SIG-M5 (cell line): Measurements from ENCODE around the gene ARHGEF10L.
"Not testable (repeated sequence)": the region's sequence is repeated elsewhere in the genome, so short reads cannot be mapped to it uniquely, and the experiment has no call there.

ENCODE experiments used
- DNase-seq: peaks from one replicate; lab custom pipeline; 2025; lab: John Stamatoyannopoulos, UW

ARHGEF10L gene

DNA sequence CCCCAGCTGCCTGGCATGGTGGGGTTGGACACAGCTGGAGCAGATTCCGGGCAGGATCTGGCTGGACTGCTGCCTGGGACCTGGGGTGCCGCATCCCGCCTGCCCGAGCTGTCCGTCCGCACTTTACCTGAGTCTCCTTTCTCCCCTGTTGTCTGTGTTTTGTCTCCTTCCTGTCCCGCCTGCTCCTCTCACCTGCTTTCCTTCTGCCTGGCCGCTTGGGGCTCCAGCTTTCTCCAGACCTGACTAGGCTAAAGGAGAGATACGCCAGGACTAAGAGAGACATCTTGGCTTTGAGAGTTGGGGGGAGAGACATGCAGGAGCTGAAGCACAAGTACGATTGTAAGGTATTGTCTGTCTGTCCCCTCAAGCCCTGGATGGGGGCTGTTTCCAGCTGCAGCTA lies 73.3 kb downstream of the ARHGEF10L start:
- DNase-seq = no peak

DNA sequence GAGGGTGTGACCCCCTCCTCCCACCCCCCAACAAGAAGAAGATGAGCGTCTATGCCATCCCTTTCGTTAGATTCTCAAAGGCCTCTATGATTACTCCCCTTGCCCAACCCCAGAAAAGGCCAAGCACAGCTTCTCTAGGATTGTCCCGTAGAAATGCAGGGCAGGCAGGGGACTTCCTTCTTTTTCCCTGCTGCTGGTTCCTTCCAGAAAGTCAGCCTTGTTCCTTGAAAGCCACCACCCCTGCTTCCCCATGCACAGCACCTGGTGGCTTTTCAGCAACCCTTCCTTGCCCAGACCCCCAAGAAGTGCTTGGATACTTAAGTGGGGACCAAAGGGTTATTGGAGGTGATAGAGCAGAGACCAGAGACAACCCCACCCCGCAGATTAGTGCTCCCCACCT lies 75.1 kb downstream of the ARHGEF10L start:
- DNase-seq = no peak

DNA sequence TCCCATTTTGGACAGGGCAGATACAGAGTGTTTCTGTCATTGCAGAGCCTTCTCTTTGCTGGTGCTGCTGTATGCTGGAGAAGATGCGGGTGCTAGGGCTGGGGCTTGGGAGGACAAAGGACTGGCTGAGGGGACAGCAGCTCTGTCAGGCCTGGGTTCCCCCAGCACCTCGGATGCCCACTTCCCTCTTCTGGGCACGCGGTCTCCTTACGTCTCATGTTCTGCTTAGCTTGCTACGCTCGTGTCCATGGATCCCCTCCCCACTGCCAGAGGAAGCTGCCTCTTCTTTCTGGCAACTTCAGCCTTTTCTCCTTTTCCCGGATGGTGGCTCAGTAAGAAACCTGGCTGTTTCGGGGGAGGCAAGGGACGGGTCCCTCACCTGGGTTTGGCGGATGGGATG lies 75.7 kb downstream of the ARHGEF10L start:
- no peak for DNase-seq

DNA sequence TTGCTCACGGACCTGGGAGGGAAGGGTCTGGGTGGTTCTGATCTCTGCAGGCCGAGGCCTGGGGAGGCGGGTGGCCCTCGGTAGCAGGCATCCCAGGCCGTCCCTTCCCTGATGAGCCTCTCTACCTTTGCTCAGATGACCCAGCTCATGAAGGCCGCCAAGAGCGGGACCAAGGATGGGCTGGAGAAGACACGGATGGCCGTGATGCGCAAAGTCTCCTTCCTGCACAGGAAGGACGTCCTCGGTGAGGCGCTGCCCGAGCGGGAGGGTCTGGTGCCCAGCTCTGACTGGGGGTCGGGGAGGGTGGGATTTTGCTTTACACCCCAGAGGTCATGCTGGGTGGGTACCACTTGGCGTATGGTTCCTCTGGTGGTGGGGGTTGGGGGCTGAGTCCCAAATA lies 76.5 kb downstream of the ARHGEF10L start:
- no peak for DNase-seq

DNA sequence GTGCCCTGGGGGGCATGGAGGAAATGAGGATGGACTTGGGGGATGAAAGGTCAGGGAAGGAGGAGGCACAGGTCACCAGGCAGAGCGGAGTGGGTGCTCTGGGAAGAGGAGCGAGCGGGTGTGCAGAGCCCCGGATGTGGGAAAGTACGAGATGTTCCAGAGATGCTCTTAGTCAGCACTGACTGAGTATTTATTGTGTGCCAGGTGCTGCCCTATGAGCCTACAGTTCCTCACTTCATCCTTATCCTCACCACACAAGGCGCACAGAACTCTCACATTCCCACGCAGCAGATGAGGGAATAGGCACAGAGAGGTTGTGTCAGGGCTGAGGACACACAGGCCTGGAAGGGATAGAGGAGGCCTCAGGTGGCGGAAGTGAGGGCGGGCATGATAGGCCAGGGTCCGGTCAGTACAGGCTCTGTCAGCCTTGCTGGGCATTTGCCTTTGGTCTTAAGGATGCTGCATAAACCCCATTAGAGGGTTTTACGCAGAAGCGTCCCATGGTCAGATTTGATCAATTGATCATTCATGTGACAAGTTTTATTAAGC lies 77.3 kb downstream of the ARHGEF10L start:
- no peak for DNase-seq

DNA sequence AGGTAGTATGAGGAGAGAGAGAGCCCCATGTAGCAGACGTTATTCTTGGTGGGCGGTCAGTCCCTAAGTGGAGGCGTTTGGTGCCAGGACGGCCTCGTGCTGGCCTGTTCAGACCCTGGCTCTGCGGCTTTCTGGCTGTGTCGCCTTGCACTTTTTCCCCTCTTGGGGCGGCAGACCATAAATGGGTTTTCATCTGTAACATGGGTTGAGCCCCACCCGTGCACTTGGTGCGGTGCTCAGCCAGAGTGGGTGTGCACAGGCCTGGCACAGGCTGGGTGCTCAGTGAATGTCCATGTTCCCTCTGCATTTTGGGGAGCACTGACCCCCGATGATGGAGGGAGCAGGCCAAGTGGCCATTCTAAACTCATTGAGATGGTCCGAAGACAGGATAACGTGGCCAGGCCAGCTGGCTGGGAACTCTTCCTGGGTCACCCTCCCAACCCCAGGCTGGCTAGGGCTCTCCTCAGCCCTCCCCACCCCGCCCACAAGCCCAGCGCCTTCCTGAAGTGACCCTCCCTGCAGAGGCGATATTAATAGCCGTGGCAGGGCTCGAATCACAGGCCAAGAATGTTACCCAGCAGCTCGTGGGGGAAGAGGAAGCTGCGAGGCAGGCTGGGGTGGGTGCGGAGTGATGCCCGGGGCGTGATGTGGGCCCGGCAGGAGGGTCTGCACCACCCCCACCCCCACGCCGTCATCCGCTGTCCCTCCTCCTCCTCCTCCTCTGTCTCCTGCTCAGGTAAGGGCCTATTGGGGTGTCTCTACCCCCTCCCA lies 78.5 kb downstream of the ARHGEF10L start:
- DNase-seq = no peak

DNA sequence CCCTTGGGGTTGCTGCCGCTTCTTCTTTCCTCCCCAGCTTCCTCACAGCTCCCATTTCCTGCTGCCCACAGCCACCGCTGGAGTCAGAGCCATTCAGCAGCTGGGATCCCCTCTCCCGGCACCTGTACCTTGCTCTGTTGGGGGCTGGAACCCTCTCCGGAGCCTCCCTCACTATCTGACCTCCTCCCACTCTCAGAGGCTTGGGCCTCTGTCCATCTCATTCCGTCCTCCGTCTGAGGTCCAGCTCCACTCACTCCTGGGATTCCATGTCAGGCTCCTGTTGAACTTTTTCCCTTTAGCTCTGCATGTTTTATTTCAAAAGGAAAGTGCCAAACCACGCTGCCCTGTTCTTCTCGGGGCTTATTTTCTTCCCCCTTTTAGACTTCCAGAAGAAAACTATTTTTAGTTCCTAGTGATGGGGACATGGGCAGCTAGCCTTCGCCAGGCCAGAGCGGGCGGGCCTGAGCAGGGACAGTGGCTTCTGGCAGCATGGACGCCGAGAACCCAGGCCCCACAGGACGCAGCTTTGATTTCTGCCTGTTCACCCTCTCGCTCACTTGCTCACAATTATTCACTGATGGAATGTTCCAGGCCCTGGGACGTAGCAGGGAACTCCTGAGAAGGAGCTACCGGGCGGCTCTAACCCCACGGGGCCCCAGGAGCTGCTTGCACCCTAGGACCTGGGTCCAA lies 79.2 kb downstream of the ARHGEF10L start:
- DNase-seq = no peak

DNA sequence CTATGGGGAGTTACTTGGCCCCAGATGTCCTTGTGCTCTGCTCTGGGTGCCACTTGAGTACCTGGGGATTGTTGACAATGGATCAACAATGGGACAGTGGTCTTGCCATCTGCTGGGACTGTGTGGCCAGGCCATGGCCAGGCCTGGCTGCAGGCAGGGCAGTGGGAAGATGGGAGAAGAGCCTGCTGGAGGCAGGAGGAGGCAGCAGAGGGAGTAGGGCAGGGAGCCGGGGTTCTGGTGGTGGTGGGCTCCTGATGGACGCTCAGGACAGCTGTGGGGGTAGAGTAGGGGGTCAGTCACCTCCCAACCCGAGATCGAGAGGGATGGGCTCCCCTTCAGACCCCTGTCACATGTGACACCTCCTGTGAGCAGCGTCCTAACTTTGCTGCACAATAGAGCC lies 81.0 kb downstream of the ARHGEF10L start:
- no peak for DNase-seq

DNA sequence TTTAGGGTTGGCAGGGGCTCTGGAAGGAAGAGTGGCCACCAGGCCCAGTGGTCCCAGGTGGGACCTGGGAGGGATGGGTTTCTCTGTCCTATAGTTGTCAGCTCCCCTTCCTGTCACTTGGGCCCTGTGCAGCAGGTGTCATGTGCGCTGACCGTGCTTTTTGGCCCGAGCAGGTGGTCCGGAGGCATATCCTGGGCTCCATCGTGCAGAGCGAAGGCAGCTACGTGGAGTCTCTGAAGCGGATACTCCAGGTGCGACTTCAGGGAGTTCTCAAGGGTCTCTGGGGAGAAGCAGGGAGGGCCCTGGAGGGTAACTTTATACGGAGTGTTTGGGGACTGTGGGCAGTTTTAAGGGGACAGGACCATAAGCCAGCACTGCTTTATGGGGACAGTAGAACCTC lies 82.2 kb downstream of the ARHGEF10L start:
- DNase-seq = no peak

DNA sequence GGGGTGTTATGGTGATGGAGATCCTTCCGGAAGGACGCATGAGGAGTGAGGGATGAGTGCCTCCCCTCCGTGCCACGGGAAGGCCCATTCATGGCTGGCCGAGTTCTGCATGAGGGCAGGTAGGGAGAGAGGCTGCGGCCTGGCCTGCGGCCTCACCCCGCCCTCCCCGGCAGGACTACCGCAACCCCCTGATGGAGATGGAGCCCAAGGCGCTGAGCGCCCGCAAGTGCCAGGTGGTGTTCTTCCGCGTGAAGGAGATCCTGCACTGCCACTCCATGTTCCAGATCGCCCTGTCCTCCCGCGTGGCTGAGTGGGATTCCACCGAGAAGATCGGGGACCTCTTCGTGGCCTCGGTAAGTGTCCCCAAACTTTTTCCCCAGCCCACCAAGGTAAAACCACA lies 83.3 kb downstream of the ARHGEF10L start:
- no peak for DNase-seq

DNA sequence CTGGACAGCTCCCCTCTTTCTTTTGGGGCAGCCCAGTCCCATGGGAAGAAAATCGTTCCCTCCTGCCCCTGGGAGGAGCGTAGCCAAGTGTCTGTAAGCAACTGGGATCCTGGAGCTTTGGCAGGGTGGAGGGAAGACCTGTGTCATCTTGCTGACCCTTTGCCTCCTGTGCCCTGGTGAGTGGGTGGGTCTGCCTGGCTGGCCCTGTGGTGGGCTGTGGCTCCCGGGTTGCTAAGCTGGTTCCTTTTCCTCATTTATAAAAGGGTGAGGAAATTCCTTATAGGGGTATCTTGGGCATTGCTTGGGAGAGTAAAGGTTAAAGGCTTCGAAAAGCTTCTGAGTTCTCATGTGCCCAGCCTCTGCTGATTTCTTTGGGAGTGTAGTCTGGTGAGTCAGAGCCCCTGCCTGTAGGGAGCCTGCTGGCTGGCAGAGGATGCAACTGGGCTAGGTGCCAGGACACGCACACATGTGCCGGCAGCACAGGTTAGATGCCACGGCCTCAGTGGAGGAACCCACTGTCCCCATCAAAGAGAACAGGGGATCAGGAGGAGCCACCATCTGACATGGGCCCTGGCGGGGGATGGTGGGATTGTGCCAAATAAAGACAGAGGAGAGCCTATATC lies 85.2 kb downstream of the ARHGEF10L start:
- DNase-seq = no peak

DNA sequence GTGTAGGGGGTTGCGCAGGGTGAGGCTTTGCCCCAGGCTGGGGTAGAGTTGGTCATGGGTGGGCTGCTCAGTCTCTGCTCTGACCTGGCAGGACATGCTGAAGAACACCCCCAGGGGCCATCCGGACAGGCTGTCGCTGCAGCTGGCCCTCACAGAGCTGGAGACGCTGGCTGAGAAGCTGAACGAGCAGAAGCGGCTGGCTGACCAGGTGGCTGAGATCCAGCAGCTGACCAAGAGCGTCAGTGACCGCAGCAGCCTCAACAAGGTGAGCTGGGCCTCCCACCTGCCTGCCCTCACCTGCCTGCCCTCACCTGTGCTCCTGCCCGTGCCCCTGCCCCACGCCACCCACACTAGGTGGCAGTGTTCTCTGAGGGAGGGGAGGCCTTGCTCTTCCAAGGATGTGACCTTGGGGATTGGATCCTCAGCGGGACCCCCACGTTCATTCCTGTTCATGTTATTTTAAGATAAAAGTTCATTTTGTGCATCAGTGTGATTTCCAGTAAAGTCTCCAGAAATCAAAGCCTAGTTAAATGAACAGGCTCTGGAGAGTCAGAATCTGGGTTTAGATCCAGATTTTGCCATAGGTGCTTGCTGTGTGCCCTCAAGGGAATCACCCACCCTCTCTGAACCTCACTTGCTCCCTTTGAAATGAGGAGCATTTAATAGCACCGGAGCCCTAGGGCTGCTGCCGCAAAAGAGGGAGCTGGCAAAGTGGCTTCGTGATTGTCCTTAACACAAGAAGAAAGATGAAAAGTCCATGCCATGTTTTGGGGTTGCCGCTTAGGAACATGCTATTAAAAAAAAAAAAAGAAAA lies 87.9 kb downstream of the ARHGEF10L start:
- no peak for DNase-seq

DNA sequence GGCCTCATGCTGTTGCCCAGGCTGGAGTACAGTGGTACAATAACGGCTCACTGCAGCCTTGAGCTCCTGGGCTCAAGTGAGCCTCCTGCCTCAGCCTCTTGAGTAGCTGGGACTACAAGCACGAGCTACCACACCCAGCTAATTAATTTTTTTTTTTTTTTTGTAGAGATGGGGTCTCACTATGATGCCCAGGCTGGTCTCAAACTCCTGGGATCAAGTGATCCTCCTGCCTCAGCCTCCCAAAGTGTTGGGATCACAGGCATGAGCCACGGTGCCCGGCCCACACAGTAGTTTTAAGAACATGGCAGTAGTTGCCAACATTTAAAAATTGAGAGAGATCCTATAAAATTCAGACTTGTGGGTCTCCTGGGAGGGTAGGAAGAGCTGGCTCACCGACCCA lies 89.5 kb downstream of the ARHGEF10L start:
- DNase-seq = not testable (repeated sequence)

DNA sequence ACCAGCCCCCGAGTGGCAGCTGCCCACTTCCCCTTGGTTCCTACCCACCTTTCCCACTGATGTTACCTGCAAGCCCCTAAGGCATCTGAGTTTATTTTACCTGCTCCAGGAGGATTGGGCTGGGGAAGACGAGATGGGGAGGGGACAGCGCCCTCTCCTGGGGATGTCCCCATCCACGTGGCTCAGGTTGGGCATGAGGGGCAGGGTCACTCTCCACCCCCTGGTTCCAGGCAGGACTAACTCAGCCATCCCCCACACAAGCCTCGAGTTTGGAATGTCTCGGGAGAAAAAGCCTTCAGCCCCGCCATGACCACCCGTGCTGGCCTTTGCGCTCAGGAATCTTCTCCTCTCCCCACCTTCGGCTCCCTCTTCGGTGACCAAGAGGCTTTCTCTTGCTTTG lies 90.0 kb downstream of the ARHGEF10L start:
- no peak for DNase-seq

DNA sequence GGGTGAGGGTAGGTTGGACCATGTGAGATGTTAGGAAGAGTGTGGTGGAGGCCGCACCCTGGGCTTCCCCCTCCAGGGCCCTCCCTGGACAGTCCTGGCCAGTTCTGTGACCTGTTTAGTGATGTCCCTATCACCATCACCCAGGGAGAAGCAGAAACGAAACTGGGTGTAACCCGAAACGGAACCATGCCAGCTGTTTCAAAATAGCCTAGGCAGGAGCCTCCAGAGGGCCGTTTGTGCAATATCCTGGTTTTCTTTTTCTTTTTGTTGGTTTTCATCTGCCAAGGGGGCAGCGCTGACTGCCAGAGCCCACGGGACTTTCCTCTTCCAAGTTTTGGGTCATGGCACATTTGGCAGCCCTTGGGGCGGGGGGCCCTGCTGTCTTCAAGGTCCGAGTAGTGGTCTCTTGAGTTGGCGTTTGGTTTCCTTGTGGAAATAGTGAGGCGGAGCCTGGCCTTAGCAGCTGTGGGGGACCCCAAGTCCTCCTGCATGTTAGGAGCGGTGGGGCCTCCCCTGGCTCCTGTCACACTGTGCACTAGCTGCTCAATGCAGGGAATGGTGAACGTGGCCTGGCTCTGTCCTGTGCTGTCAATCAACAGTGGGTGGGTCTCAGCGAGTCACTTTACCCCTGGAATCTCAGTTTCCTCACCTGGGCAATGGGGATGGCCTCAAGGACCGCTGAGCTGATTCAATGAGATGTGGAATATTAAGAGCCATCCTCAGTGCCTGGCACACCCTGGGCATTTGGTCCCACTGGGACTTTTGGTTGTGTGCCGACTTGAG lies 90.7 kb downstream of the ARHGEF10L start:
- DNase-seq = no peak

DNA sequence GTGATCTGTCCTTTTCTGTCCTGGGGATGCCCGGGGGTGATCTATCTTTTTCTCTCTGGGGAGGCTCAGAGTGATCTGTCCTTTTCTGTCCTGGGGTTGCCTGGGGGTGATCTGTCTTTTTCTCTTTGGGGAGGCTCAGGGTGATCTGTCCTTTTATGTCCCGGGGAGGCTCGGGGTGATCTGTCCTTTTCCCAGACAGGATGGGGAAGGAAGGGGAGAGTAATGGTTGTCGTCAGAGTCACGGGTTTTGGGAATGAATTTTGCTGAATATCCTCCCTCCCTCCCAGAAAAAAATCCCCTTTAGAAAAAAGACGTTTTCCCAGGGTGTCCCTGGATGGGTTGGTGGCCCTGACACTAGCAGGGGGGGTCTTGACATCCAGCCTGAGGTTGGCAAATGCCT lies 91.5 kb downstream of the ARHGEF10L start:
- no peak for DNase-seq

DNA sequence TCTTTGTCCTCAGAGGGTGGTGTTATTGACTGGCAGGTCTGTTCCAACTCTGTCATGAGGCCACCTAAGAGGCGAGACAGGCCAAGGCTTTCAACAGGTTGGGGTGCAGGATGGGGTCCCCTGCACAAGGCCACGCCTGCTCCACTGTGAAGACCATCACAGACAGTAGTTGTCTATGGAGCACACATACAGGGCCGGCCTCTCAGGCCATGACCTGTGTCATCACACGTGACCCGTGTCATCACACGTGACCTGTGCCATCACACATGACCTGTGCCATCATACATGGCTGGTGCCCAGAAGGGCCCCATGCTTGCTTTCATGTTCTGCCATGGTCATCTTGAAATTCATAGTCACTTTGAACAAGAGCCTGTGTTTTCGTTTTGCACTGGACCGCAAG lies 91.9 kb downstream of the ARHGEF10L start:
- DNase-seq = no peak

DNA sequence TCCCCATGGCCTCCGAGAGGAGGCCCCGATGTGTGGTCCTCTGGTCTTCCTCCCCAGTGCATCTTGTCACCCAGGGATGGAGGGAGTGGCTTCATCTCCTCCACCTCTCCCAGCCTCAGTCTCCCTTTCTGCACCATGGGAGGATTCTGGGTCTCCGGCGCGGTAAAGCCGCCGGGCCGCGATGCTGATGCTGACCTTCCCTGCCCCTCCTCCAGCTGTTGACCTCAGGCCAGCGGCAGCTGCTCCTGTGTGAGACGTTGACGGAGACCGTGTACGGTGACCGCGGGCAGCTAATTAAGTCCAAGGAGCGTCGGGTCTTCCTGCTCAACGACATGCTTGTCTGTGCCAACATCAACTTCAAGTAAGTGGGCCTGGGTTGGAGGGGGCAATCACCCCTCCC lies 92.6 kb downstream of the ARHGEF10L start:
- no peak for DNase-seq

DNA sequence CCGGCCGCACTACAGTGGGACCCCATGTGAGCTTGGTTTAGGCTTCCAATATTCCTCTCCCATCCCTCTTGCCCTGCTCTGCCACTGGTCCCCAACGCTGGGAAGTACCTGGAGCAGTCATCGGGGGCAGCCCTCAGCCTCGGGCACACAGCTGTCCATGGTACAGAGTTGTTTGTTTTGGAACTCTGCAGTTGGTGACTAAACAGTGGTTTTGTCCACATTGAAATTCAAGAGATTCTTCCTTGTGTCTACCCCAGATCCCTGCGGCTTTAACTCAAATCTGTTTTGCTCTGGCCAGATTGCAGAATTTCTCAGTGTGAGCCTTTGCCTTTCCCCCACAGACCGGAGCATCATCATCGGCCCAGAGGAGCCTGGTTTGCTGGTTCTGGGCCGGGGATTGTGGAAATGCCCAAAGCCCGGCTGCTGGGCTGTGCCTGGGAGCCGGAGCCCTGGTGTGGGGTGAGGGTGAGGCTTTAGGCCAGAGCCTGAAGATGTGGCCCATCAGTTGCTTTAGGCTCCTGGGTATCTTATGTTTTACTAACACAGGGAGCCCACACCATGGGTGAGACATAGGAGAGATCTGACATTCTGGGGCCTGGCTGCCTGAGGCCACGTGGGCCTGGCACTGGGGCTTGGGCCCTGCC lies 93.2 kb downstream of the ARHGEF10L start:
- no peak for DNase-seq

DNA sequence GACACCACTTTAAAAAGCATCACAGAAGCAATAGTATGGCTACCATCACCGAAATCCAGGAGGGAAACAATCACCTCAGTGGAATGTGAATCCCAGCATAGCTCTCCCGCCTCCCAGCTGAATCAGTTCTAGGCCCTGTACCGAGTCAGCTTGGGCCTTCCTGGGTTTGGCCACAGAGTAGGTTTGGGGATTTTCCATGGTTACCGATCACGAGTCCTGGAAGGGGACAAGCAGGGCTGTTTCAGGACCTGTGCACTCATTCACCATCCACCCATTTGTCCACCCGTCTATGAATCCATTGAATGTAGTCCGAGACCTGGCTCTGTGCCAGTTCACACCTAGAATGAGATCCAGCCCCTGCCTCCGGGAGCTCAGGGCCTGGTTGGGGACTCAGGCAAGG lies 94.2 kb downstream of the ARHGEF10L start:
- no peak for DNase-seq

DNA sequence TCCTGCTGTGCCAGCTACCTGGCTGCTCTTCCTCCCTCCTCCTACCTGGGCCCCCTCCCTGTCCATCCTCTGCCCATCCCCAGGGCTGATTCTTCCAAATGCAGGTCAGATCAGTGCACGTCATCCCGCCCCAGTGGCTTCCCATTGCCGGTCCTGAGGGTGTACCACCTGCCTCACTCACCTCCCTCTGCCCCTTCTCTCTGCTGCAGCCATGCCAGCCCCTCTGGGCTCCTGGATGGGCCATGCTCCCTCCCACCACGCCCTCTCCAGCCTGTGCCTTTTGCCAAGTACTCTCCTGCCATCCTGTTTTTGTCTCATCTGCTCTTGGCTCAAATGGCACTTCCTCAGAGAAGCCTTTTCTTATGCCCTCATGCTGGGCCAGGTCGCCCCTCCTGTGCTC lies 95.8 kb downstream of the ARHGEF10L start:
- DNase-seq = no peak
